Adrenal gland (tissue), 5 donors: Measurements from ENCODE around the gene DES.

ENCODE experiments used
- POLR2A ChIP-seq, 2 donors: fragments of 450-650 bp; IDR thresholded peaks; one replicate each; pipeline ENCODE4 v1.6.1; 2017; ENCODE audit warnings: antibody characterized with exemption in 2 of 2, mild to moderate bottlenecking in 2 of 2, moderate library complexity in 1 of 2
- TF ChIP-seq, protein P1 (sequence below), 6 experiments: fragments of 450-650 bp in 4 of 6; fragments of 200-600 bp in 2 of 6; sonication (generic) in 1 of 6; IDR thresholded peaks; 1 replicate in 5 of 6; 2 replicates in 1 of 6; pipeline versions ENCODE4 v1.5.1 to v1.8.0; 2016 to 2021; ENCODE audit warnings: antibody characterized with exemption in 6 of 6, mild to moderate bottlenecking in 2 of 6, moderate library complexity in 1 of 6
- donor health status: DM: no; HTN: no; CAD: no.

- TF ChIP-seq, protein P1, sequence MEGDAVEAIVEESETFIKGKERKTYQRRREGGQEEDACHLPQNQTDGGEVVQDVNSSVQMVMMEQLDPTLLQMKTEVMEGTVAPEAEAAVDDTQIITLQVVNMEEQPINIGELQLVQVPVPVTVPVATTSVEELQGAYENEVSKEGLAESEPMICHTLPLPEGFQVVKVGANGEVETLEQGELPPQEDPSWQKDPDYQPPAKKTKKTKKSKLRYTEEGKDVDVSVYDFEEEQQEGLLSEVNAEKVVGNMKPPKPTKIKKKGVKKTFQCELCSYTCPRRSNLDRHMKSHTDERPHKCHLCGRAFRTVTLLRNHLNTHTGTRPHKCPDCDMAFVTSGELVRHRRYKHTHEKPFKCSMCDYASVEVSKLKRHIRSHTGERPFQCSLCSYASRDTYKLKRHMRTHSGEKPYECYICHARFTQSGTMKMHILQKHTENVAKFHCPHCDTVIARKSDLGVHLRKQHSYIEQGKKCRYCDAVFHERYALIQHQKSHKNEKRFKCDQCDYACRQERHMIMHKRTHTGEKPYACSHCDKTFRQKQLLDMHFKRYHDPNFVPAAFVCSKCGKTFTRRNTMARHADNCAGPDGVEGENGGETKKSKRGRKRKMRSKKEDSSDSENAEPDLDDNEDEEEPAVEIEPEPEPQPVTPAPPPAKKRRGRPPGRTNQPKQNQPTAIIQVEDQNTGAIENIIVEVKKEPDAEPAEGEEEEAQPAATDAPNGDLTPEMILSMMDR (IDR thresholded peaks at IDR 0.05): no peak
- no peak for TF ChIP-seq POLR2A (IDR thresholded peaks at IDR 0.05)
Observed at GRCh38 chr2:219461047-219461514, 42.9 kb downstream of the DES start.
